Endometrium (tissue), 2 donors: ENCODE measurements around the gene USP30.

ENCODE experiments used
- FAIRE-seq: peaks from 2 replicates; lab custom pipeline; 2012; peaks lifted over from hg19 to GRCh38; lab: Jason Lieb, UNC
- donor health status: control.
- donor health status: control.

Gene USP30

DNA sequence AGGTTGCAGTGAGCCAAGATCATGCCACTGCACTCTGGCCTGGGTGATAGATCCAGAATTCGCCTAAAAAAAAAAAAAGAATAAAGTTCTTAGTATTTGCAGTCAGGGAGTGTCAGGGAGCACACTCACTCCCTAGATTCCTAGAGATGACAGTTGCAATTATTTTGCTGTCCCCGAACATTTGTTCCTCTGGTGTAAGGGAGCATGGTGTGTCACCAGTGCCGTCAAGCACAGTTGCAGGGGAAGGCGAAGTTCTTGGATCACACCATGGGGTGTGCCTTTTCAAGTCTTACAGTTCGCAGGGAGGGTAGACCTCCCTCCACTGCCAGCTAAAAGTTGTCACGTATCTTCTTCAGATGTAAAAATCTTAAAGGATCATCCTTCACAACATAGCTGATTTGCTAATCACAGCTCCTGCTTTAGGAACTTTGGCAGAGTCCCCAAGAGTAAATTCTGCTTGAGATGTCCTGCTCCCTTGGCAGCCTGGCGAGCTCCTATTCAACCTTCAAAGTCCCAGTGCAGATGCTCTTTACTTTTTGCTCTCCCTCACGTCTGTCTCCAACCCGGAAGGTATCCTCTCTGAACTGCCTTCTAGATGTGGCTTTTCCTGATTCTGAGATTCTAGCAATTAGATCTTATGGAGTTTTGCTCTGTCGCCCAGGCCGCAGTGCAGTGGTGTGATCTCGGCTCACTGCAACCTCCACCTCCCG, 75.3 kb downstream of the USP30 start:
- no peak for FAIRE-seq

GRCh38 chr12:109130297-109131153, 78.1 kb downstream of the USP30 start:
- no peak for FAIRE-seq

DNA sequence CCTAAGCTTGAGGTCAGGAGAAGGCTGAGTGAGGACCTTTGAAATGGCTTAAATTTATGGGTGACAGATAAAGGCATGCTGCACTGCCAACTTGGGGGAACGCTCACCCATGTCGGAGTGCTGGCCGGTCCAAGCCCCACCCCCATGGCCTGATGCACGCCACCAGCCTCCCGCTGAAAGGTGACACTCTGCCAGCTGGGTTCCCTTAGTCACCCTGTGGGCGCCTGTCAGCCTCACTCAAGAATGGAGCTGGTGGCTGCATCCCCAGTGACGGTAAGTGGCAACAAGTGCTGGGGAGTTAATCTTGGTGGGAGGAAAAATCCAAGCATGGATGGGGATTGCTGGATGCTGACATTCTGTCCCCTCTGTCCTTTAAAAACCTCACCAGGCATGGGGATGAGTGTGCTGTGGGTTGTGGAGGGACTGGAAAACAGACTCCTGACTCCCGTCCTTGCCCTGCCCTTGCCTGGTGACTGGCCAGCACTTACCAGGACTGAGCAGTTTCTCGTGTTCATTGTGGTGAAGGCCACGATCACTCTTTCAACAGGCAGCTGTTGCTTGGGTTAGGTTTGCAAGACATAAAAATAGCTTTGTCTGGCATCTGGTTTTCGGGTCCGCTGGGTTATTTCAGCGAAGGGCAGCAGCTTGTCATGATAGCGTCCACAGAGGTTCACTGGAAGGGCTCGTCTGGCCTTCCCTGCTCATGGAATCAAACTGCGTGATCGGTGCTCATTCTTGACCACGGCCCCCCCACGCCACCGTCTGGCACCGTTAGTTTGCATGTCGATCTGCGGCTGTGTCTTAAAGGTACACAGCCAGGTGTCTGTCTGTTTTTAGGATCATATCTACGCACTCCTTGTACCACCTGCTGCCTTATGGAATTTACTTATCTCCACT, 79.0 kb downstream of the USP30 start:
- no peak for FAIRE-seq

GRCh38 chr12:109134186-109134917, 82.0 kb downstream of the USP30 start:
- FAIRE-seq: no peak

GRCh38 chr12:109137055-109137454, 84.7 kb downstream of the USP30 start:
- FAIRE-seq: no peak
